ENCODE measurements around the gene NCAN.

NCAN gene

DNA sequence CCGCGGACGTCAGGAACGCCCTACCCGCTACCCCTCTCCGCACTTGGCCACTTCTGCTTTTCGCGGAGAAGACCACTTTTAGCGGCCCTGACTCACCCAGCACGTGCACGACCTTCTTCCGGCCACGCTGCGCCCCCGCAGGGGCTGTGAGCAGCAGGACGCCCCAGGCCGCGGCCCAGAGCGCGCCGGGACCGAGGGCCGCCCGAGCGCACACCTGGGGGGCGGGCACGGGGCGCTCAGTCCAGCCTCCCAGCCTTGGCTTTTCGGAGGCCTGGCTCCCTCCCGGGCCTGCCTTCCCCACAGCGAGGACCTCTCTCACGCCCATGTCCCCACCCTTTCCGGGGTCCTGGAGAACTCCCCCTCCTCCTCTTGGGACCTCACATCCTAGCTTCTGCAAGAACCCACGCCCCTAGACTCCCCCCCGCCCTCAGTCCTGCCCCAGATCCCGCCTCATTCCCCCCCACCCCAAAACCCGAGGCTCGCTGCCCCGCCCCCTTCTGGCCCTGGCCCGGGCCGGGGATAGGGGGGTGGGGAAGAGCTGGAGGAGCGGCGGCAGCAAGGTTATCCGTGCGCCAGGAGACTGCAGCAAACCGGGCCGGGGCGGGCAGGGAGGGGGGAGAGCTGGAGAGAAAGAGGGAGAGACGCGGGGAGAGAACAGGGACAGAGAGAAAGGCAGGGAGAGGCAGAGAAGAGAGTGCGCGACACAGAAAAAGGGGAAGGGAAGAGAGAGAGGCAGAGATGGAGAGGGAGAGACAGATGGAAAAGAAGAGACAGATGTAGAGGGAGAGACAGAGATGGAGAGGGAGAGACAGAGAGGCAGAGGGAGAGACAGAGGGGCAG is 49.8 kb downstream of the NCAN start:
- no peak for DNase-seq

DNA sequence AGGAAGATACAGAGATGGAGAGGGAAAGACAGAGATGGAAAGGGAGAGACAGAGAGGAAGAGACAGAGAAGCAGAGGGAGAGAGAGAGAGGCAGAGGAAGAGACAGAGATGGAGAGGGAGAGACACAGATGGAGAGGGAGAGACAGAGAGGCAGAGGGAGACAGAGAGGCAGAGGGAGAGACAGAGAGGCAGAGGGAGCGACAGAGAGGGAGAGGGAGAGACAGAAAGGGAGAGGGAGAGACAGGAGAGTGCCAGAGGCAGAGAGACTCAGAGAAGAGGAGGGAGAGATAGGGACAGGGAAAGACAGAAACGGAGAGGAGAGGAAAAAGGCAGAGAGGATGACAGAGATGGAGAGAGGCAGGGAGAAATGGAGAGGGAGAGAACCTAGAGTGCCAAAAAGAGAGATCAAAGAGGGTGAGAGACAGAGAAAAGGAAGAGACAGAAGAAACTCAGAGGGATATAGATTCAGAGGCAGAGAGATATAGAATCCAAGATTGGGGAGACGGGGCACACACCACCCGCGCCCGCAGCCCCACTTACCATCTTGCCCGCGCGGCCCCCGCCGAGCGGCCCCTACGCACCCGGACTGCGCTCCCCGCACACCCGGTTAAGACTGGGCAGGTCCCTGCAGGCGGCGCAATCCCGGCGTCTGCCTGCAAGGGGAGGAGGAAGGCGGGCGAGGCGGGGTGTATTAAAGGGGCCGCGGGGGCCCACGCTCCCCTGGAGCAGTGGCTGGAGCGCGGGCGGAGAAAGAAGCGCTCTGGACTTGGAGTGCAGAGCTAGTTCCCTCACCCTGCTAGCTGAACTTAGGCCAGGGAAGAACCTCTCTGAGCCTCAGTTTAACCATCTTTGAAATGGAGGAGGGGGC is 50.7 kb downstream of the NCAN start:
- DNase-seq, result no peak

DNA sequence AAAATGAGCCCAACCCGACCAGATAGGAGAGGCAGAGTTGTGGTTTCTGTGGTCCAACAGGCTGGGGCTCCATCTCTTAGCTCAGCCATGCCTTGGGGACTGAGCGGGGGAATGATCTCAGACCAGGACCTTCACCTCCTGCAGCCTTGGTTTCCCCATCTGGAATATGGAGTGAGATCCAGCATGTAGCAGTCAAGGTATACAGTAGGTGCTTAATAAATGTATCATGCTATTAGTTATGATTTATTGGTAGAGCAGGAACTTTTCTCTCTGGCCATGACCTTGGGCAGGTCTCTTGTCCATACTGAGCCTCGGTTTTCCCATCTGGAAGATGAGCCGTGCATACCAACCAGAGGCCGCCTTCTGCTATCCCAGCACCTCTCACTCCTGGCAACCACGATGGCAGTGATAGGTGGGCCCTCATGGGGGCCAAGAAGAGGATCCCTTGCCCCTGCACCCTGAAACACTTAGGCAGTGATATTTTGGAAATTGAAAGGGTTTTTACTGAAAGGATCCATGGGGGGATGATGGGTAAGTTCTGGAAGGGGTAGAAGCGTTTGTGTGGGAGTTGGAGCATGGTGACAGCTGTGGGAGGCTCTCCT is 52.2 kb downstream of the NCAN start:
- no peak for DNase-seq

DNA sequence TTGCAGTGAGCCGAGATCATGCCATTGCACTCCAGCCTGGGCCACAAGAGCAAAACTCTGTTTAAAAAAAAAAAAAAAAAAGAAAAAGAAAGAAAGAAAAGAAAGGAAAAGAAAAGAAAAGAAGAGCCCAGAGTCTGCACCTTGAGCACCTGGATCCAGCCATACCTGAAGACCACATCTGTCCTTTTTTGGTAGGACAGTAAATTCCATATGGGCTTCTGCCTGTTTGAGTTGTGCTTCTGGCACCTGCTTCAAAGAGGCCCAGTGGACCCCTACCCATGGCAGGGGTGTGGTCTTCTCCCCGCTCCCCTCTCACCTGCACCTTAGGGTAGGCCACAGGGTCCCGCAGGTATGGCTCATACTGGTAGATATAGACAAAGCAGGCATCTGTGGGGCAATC is 55.5 kb downstream of the NCAN start:
- DNase-seq, result no peak

DNA sequence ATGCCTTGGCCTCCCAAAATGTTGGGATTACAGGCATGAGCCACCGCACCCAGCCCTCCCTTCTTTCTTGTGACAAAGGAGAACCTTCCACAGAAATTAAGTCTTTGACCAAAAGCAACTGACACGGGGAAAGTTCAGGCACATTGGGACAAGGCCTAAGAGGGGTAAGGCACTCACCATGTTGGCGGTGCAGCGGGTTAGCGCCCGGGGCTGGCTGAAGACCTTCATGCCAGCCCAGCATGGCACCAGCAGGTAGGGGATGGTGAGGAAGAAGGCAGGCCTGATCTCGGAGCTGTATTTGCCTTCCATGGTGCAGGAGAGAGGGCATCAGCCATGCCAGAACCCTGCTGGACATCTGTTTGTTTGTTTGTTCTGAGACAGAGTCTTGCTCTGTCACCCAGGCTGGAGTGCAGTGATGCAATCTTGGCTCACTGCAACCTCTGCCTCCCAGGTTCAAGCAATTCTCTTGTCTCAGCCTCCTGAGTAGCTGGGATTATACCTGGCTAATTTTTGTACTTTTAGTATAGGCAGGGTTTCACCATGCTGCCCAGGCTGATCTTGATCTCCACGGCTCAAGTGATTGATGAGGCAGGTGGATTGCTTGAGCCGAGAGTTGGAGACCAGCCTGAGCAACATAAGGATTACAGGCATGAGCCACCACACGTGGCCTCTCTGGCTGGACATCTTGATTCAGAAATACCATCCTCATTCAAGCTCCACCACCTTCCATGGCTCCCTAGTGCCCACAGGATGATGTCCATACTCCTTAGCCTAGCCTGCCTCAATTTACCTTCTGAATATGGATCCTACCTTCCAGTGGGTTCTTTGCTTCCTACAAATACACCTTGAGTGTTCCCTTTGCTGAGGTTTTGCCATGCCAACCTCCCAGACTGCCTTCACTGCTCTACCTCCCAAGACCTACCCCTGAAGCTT is 57.0 kb downstream of the NCAN start:
- no peak for DNase-seq

DNA sequence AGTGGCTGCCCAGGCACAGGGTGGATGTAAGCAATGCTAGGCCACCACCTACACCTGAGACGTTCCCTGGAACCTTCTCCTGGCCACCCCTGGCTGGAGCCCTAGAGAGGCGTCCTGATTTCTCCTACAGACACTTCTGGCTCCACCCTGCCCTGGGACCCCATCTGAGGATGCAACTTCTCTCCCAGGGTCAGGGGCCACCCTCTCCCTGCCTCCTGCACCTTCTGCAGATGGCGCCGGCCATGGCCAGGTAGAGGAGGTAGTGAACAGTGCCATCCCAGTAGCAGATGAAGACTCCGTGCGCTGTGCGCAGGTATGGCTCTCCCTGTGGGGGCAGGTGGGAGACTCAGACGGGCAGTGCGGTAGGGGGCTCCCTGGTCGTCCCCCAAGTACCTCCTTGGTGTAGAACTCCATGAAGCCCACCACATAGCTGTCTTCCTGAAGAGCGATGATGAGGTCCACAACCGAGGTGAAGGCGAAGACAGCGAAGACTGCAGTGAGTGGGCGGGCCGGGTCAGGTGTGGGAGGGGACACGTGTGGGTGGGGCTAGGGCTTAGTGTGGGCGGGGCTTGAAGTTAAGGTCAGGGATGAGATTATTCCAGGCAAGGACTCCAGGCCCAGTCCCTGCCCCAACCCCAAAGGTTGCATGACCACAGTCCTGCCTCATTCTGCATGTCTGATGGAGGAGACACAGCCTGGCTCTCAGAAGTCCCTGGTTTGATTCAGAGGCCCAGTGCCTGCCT is 58.4 kb downstream of the NCAN start:
- DNase-seq, result no peak

DNA sequence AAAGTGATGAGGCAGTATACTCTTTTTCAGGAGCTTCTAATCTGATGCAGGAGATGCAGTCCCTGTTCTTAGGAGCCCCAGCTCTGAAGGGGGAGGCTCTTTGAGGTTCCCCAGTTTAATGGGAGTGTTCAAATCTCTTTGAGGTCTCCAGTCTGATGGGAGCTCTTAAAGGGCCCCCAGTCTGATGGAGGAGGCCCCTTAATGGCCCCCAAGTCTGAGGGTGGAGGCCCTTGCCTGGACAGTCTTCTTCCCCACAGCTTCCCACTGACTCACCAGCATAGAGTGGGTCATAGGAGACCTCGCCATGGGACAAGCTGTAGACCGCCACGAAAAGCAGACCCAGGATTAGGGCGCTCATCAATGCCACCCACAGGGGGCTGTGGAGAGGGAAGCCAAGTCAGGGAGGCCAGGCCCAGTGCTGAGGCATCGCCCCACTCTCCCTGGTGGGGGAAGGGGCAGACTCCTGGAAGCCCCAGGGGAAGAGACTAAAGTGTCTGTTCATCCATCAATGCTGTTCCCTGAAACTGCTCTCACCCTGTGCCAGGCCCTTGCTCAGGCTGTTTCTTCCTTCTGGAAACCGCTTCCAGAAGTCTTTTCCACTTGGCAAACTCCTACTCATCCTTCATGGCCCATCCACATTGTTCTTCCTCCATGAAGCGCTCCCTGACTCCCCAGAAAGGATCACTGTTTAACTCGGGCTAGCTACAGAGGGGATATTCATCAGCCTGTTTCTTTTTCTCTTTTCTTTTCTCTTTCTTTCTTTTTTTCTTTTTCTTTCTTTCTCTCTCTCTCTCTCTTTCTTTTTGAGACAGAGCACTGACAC is 59.2 kb downstream of the NCAN start:
- no peak for DNase-seq

DNA sequence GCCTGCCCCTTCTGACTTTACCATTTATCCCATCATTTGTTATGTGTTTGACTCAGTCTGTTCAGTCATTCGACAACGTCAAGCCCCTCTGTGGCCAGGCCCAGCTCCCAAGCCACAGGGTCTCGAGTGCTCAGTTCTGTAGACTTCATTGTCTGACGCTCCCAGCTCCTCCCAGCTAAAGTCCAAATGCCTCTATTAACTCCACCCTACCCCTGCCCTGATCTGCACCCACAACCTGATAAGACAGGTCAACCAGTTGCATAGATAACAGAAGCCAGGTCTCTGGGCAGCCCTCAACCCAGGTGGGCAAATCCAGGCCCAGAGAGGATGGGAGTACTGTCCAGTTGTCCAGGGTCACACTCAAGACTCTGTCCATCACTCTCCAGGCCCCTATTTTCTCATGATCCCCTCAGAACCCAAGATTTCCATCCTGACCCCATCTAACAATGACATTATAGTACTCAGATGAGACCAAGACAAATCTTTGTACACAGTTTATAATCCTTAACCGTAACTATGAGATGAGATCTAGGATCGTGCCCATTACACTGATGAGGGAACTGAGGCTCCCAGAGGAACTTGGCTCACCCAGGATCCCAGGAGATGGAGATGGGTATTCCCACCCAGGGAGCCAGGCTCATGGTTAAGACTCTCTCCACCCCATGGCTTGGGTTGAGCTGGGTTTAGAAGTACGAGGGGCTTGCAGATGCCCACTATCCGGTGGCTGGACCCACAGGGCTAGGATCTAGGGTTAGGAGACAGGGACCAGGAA is 60.3 kb downstream of the NCAN start:
- DNase-seq, result no peak

DNA sequence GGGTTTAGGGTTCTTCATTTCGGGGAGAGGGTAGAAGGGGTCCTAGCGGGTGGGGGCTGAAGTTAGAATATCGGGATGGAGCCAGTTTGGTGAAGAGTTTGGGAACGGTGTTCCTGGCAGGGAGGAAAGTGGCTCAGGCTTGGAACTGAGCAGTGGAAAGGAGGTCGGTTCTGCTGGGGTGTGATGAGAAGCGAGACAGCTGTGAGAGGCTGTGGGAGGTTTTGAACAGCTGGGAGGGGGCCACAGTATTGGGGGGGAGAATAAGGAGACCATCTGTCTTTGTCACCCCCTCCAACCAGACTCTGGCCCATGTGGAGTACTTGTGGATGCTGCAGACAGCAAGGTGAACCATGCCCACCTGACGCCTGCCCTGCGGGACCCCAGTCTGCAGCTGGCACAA is 62.4 kb downstream of the NCAN start:
- no peak for DNase-seq

DNA sequence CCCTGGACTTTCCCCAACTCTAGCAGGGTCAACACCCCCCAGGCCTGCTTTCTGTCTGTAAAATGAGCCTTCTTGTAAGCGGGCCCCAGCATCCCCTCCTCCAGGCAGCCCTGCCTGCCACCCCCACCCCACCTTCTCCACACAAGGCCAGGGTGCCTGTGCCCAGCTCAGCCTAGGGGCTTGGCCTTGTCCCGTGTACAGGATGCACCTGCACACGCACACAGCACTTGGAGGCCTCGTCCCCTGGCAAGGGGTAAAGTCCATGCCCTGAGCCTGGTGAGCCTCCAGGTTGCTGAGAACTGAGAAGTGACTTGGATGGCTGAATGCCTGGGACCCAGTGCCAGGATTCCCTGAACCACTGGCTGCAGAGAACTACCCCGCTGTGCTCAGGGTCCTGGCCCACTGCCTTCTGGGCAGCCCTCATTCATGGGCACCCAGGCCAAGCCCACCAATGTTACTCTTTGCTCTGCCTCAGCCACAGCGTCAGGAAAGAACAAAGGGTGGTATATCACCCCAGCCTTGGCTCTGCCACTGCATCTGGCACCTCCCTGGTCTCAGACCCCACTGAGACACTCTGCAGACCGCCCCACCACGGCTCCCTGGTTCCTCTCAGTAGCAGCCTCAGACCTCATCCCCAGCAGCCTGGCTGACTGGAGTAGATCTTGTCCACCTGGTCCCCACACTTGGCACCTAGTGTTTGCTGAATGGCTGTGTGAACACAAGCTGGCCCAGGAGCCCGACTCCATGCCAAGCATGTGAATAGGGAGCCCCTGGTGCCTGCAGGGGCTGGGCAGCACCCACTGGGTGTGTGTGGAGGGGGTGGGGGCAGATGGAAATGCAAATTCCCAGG is 63.2 kb downstream of the NCAN start:
- no peak for DNase-seq

DNA sequence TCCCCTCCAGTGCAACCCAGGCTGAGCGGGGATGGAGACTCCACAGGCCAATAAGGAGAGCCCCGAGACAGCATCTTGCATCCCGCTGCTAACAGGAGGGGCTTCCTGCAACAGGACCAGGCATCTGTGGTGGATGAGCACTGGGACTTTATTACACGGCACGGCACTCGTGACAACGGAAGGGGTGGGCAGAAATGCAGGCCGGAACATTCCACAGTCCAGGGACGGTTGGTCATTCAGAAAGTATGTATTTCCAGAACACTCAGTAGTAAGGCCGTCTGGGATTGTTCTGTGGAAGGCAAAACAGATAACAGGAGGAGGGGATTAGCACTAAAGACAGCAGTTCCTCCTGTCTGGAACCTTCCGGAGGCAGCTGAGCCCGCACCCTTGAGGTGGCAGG is 64.6 kb downstream of the NCAN start:
- peak; percentile 62 for DNase-seq

DNA sequence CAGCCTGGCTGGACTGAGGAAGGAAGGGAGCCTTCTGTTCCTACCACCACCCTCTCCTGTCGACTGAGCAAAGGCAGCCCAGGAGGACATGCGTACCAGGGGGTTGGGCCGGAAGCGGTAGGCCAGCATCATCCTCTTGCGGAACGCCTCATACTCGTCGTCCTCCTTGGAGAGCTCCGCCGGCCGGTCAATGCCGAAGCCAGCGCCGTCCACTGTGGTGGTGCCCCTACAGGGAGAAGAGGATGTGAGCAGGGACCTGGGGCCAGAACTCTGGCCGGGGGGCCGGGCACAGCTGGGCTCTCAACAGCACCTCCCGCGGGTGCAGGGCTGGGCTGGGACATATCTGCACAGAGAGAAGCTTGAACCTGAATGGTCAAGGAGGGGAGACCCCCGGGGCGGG is 65.1 kb downstream of the NCAN start:
- DNase-seq, result no peak

DNA sequence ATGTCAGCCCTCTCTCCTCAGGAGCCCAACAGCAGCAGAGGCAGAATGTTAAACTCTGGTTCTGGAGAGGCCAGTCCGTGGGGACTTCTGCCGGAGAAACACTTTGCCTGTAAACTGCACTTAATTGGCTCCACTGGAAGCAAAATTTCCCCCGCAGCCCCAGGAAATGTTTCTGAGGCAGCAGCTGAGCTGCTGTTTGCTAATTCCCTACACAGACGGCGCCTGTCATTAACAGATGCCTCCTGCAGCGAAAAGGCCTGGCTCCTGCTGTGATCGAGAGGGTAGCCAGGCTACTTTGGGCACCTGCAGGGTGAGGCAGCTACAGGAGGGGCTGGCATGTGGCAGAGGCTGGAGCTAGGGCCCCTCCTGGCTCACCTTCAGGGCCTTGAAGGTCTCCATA is 66.6 kb downstream of the NCAN start:
- no peak for DNase-seq

DNA sequence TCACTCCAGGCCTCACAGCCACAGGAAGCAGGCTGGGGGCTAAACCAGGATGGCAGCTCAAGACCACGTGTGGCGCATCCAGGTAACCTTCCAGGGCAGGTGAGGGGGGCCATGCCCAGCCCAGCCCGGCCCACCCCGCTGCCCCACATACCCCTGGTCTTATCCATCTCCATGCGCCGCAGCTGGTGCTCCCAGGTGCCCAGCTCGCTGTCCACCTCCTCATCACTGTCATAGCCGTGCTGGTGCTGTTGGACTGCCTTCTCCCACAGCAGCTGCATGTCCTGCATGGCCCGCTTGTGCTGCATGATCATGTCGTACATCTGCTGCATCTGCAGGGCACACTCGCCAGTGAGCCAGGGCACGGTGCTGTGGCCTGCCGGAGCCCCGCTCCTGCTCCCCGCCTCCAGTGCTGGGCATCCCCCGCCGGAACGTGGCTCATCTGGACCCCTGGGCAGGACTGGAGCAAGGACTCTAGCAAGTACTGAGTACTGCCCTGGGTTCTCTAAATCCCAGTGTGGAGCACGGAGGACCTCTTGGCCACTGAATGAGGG is 67.4 kb downstream of the NCAN start:
- DNase-seq, result no peak

DNA sequence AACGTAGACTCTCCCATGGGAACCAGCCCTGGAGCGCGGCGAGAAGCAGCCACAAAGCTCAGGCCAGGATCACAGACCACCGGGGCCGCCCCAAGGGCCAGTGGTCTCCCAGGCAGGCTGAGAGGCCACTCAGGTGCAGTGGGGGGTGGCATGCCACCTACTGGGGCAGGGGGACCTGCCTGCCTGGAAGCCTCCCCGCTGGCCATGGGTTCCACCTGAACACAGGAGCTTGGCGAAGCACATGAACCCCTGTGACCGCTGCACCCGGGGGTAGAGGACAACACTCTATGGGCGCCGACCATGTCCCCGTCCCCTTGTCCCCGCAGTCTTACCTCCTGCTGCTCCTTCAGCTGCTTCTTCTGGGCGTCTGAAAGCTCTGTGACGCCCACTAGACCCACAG is 68.1 kb downstream of the NCAN start:
- no peak for DNase-seq

DNA sequence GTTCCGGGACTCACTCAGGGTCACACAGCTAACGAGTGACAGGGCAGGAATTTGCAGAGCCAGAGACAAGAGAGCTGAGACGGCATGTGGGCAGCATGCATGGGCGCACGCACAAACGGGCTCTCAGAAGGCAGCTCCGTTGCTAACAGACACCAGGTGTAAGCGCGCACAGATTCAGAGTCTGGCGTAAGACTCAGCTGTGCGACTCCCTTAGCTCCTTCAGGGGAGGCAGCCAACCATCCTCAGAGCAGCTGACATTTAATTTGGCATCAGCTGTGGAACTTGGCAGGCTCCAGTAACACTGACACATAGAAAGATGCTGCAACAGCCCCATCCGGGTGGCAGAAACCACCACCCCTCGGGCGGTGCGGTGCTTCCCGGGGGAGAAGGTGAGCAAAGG is 68.8 kb downstream of the NCAN start:
- DNase-seq, result no peak

DNA sequence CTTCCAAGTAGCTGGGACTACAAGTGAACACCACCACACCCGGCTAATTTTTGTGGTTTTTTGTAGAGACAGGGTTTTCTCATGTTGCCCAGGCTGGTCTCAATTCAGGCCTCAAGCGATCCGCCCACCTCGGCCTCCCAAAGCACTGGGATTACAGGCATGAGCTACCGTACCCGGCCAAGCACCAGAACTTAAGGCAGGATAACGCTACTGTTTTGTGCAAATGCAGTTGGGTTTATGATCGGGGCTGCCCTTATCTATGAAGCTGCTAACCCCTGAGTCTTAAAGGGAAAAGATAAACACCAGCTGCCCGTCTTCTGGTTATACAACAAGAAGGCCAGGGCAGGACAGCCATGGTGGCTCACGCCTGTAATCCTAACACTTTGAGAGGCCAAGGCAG is 73.9 kb downstream of the NCAN start:
- no peak for DNase-seq

DNA sequence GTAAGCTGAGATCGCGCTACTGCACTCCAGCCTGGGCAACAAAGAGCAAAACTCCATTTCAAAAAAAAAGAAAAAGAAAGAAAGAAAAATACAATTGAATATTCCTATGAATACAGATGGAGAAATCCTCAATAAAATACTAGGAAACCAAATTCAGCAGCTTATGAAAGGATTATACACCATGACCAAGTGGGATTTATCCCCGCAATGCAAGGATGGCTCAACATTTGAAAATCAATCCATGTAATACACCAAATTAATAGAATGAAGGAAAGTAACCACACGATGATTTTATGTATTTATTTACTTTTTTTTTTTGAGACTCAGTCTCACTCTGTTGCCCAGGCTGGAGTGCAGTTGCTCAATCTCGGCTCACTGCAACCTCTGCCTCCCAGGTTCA is 80.8 kb downstream of the NCAN start:
- no peak for DNase-seq

DNA sequence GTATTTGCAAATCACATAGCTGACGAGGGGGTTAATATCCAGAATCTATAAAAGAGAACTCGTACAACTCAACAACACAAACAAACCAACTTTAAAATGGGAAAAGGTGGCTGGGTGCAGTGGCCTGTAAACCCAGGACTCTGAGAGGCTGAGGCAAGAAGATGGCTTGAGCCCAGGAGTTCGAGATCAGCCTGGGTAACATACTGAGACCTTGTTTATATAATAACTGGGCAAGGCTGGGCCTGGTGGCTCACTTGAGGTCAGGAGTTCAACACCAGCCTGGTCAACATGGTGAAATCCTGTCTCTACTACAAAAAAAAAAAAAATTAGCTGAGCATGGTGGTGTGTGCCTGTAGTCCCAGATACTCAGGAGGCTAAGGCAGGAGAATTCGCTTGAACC is 83.2 kb downstream of the NCAN start:
- DNase-seq, result no peak
